NCI-H2227 (cell line): ENCODE measurements around the gene CDK2AP2.
A peak's percentile ranks its signal among the peaks of the same experiment; 100 is the strongest.
"Not testable (repeated sequence)": the region's sequence is repeated elsewhere in the genome, so short reads cannot be mapped to it uniquely, and the experiment has no call there.

Experiments used
- DNase-seq: peaks from one replicate; lab custom pipeline; 2025; ENCODE audit not compliant: unreplicated experiment; lab: John Stamatoyannopoulos, UW

CDK2AP2 gene

DNA sequence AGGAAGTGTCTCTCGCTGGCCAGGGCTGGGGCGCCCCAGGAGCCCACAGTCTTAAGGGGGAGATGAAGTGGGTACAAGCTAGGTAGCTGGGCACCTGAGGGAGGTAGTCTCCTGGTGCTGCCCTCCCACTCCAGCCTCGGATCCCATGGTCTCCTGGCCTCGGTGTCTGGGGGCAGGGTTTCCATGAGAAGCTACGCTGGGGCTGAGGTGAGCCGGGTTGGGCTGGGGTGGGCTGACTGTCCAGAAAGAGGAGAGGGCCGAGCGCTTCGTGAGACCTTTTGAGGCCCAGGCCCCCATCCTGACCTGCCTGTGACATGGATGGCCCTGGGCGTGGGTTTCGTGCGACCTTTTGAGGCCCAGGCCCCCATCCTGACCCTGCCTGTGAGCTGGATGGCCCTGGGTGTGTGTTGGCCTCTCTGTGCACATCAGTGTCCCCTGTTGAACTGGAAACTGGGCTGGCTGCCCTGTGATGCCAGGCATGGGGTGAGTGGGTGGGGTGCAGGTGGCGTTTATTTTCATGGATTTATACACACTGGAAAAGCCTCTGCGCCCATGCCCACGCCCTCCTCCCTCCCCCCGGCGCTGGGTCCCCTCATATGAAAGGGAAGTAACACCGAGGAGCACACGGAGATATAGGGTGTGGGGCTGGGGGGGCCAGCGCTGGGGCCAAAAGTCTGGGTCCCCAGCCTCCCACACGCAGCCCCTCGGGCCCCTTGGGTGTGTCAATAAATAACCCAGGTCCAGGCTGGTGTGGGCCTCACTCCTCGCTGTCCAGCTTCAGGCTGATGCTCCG lies 16.5 kb downstream of the CDK2AP2 start:
- no peak for DNase-seq

DNA sequence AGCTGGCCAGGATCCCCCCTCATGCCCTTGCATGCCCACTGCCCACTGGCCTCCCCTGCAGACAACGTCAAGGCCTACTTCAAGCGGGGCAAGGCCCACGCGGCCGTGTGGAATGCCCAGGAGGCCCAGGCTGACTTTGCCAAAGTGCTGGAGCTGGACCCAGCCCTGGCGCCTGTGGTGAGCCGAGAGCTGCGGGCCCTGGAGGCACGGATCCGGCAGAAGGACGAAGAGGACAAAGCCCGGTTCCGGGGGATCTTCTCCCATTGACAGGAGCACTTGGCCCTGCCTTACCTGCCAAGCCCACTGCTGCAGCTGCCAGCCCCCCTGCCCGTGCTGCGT lies 17.3 kb downstream of the CDK2AP2 start:
- no peak for DNase-seq

DNA sequence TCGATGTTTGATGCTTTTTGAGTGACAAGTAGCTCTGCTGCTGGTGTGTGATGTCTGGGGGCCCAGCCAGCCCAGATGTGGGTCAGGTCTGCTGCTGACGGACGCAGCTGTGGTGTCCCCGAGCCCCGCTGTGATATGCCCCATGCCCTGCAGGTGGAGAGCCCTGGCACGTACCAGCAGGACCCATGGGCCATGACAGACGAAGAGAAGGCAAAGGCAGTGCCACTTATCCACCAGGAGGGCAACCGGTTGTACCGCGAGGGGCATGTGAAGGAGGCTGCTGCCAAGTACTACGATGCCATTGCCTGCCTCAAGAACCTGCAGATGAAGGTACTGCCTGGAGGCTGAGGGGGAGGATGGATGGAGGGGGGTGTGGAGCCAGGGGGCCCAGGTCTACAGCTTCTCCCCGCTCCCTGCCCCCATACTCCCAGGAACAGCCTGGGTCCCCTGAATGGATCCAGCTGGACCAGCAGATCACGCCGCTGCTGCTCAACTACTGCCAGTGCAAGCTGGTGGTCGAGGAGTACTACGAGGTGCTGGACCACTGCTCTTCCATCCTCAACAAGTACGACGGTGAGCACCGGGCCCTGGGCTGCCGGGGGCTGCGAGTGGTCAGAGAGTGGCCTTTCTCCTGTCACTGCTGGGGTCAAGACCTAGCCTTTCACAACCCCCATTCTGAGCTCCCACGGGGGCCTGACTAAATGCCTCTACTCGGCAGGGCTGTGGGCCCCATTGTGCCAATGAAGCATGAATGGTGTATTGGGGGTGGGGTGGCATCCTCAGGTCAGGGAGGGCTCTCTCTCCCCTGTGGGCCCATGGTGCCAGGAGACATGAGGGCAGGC lies 17.9 kb downstream of the CDK2AP2 start:
- no peak for DNase-seq

DNA sequence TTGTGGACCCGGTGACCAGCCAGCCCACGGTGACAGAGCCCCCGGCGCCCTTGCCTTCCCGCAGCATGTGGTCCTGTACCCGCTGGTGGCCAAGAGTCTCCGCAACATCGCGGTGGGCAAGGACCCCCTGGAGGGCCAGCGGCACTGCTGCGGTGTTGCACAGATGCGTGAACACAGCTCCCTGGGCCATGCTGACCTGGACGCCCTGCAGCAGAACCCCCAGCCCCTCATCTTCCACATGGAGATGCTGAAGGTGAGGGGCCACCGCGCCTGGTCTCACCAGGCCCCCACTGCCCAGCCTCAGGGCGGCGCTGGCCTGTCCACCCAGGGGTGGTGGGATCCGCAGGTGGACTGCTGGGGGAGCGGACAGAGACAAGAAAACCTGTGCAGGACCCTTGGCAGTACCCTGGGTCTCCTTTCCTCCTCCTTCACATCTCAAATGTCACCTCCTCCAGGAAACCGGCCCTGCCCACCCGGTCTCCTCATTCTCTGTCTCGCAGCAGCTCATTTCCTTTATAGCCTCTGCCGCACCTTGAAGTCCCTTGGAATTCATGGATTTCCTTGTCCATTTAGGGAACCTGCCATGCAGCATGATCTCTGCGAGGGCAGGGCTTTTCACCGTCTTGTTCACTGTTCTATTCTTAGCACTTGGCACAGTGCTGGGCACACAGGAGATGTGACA lies 18.6 kb downstream of the CDK2AP2 start:
- no peak for DNase-seq

DNA sequence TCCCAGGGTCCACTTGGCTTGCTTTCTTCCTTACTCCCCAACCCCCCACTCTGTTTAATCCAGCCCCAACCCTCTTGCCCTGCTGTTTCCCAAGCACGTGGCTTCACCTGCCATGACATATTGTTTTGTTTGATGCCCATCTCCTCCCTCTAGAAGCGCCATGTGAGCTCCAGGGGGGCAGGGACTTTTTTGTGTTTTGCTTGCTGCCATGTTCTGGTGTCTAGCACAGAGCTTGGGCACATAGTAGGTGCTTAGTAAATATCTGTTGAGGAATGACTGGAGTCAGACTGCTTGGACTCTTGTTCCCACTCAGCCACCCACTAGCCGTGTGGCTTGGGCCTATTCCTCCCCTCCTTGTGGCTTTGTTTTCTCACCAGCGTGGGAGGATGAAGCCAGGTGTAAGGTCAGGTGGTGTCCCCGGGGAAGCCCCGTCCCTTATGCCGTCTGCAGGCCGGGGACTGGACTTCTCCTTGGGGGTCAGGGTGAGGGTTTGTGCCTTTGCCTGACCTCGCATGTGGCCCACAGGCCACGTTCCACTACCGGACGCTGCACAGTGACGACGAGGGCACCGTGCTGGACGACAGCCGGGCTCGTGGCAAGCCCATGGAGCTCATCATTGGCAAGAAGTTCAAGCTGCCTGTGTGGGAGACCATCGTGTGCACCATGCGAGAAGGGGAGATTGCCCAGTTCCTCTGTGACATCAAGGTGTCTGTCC lies 21.3 kb downstream of the CDK2AP2 start:
- DNase-seq: no peak

DNA sequence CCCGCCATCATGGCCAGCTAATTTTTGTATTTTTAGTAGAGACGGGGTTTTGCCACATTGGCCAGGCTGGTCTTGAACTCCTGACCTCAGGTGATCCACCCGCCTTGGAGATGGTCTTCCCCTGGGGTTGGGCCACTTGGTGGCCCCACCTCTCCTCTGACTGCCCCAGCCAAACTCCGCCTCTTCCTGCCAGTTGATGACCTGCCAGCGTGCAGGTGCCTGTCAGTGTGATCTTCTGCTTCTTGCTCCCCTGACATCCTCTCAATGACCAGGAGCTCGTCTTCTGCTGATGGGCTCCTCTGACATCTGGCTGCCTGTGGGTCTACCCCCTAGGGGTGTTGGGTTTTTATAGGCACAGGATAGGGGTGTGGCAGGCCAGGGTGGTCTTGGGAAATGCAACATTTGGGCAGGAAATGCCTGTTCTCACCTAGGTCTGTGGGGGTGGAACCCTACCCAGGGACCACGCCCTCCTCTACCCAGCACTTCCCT lies 22.0 kb downstream of the CDK2AP2 start:
- DNase-seq: not testable (repeated sequence)

DNA sequence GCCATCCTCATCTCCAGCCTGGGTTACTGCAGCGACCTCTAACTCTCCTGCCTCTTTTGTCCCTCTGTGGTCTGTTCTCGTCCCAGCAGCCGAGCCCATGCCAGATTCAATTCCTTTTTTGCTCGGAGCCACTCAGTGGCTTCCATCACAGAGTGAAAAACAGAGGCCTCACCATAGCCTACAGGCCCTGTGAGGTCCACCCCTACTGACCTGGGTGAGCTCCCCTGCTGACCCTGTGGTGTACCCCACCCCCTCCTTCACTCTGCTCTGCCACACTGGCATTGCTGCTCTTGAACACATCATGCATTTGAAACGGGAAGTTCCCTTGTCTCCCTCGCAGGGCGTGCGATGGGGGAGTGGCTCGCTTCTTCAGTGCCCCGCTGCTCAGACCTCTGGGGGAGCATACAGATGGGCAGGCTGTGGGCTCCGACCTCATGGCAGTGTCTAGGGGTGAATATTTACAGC lies 23.1 kb downstream of the CDK2AP2 start:
- DNase-seq: no peak

DNA sequence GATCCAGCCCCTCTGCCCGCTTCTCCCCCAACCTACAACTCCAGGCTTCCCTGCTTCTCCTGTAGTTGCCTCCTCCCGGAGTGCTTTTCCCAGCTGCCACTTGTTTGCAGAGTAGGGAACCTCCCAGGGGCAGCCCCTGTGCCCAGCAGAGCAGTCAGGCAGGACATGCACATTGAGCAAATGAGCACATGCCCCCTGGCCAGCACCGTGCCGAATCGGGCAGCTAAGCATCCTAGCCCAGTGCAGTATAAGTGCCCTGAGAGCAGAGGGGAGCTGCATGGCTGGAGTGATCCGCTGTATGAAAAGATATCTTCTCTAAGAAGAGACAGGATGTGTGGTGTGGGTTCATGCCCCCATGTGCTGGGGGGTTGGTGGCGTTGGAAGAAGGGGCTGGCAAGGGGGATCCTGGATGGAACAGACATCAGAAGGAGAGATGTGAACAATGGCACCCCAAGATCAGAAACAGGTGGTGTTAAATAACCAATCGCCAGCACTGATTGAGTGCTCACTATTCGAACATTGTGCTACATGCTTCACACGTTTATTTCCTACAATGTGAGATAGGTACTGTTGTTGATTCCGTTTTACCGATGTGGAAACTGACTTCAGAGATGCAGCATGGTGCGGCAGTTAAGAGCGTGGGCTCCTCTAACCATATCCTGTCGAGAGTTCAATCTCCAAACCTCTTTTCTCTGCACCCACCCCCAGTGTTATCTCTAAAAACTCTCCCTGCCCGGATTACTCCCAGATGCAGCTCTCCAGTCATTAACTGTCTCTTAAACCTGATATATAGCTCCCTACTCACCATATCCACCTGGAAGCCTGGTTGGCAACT lies 23.9 kb downstream of the CDK2AP2 start:
- no peak for DNase-seq

DNA sequence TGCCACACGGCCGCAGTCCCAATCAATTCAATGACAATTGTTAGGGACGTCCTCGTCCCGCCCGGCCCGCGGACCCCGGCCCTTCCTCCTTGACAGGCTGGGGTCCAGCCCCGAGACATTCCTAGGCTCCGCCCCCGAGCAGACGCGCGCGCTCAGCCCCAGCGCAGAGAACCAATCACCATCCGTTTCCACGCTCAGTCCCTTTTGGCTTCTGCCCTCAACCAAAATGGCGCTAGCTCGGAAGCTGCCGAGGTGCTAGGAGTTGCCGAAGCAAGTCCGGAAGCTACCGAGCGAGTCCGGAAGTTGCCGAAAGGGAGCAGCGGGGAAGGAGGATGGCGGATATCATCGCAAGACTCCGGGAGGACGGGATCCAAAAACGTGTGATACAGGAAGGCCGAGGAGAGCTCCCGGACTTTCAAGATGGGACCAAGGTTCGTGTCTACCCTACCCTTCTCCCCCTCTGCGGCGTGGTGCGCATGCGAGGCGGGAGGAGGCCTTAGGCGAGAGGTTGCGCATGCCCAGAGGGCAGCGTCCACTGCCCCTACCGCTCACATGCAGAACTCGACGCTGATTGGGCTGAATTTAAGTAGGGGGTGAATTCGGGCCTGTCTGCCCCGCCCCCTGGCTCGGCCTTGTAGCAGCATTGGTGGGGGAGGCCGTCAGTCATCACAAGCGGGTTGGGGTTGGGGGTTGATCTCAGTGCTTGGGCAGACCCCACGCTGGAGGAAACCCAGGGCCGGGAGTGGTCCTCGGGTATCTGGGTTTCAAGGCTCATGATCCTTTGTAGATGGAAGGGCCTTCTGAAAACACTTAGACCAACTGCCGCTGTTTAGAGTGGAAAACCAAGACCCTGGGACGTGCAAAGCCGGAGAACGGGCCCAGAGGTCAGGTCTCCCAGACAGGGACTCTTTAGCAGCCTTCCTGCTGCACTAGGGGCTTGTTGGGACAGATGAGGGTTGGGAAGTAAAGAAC lies 24.8 kb downstream of the CDK2AP2 start, which contains the start of gene AIP:
Gene AIP, plus strand, starts transcription at position 200 of the 972 bp plus-strand sequence. Its CDS starts 133 bp downstream, at position 333.
- DNase-seq: peak; percentile 99

DNA sequence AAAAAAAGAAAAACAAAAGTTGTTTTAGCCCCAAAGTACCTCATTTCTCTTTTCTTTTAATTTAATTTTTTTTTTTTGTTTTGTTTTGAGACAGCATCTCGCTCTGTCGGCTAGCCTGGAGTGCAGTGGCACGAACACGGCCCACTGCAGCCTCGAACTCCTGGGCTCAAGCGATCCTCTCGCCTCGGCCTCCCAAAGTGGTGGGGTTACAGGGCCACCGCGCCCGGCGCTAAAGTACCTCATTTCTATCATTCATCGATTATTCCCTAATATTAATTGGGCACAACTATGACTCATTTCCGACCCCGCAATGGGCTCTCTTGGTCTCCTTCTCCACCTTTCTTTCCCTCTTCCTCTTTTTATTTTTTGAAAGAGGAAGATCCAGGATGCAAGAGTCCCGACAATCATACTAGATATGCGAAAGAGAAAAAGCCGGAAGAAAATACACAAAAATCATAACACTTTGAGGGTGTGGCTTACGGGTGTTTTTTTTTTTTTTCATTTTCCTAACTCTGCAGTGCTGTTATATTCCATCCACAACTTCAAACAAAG lies 25.6 kb downstream of the CDK2AP2 start:
- DNase-seq: no peak

DNA sequence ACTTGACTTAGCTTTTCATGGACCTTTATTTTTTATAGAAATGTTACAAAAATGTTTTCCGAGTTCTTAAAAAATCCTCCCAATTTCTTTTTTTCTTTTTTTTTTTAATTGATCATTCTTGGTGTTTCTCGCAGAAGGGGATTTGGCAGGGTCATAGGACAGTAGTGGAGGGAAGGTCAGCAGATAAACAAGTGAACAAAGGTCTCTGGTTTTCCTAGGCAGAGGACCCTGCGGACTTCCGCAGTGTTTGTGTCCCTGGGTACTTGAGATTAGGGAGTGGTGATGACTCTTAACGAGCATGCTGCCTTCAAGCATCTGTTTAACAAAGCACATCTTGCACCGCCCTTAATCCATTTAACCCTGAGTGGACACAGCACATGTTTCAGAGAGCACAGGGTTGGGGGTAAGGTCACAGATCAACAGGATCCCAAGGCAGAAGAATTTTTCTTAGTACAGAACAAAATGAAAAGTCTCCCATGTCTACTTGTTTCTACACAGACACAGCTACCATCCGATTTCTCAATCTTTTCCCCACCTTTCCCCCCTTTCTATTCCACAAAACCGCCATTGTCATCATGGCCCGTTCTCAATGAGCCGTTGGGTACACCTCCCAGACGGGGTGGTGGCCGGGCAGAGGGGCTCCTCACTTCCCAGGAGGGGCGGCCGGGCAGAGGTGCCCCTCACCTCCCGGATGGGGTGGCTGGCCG lies 30.5 kb downstream of the CDK2AP2 start:
- DNase-seq: not testable (repeated sequence)

DNA sequence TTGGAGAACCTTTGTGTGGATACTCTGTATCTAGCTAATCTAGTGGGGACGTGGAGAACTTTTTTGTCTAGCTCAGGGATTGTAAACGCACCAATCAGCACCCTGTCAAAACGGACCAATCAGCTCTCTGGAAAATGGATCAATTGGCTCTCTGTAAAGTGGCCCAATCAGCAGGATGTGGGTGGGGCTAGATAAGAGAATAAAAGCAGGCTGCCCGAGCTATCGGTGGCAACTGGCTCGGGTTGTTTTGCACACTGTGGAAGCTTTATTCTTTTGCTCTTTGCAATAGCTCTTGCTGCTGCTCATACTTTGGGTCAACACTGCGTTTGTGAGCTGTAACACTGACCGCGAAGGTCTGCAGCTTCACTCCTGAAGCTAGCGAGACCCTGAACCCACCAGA lies 31.3 kb downstream of the CDK2AP2 start:
- DNase-seq: not testable (repeated sequence)

DNA sequence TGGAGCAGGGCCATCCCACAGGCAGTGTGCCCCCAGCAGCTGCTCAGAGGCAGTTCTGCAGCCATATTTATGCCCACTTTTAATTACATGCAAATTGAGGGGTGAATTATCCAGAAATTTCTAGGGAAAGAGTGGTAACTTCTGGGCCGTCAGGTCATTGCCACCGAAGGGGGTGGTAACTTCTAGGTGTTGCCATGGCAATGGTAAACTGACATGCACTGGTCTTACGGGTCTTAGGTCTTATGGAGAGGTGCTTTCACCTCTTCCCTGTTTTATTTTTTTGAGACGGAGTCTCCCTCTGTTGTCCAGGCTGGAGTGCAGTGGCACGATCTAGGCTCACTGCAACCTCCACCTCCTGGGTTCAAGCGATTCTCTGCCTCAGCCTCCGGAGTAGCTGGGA lies 35.1 kb downstream of the CDK2AP2 start:
- no peak for DNase-seq

DNA sequence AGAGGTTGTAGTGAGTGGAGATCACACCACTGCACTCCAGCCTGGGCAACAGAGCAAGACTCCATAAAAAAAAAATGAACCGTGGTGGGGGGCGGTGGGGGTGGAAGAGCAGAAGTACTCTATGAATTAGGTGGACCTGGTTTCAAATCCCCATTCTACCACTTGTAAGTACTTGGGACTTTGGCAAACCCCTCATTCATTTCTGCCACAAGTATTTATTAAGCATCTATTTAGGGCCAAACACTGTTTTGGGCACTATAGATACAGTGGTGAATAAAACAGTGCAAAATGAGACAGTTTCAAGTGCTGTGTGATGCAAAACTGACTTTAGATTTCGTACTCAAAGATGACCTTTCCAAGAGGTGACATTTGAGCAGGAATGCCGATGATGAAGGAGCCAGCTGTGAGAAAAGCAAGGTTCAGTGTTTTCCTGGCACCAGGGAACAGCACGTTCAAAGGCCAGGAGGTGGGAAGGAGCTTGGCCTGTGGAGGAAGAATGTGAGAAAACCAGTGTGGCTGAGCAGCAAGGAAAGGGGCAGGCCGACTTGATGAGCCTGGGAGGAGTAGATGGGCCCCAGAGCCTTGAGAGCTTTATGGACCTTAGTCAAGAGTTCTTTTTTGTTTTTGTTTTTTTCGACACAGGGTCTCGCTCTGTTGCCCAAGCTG lies 37.5 kb downstream of the CDK2AP2 start:
- DNase-seq: no peak

DNA sequence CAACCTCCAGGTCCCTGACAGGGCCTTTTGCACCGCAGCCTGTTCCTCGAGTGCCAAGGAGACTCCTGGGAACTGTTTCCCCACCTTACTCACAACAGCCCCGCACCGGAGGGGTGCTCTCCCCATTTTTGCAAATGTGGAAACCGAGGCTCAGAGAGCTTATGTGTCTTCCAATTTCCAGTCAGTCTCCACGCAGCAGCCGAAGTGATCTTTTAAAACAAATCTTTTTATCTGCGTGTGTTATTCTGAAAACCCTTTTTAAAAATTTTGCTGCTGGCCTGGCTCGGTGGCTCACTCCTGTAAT lies 38.5 kb downstream of the CDK2AP2 start:
- no peak for DNase-seq

DNA sequence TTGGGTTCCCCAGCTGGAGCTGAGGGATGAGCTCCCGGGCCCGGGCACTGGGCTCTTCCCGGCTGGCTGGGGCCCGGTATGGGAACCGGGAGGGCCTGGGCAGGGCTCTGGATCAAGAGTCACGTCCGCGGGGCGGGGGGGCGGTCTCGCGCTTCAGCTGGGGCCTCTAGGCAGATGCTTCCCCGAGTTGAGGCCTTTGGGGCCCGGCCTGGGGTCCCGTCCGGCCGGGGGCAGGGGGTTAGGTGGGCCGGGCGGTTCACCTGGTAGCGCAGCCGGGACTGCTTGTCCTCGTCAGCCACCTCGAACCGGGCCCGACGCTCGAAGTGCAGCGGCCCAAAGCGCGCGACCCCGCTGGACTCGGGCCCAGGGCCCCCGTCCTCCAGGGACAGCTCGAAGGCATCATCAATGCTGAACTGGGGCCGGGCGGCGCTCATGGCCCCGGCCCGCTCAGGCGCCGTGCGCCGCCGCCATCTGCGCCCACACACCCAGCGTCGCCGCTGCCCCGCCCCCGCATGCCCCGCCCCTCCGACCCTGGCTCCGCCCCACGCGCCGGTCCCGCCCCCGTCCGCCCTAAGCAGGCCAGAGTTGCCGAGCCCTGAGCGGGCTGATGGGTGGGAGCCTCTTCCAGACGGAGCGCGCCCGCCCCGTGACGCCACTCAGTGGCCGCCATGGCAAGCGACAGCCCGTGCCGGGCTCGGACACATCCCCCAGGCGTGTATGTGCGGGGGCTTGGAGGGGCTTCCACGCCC lies 39.0 kb downstream of the CDK2AP2 start, which contains the start of gene TMEM134:
Gene TMEM134, minus strand, starts transcription at position 493 of the 749 bp plus-strand sequence. Its CDS starts 59 bp downstream, at position 434.
- peak; percentile 95 for DNase-seq

DNA sequence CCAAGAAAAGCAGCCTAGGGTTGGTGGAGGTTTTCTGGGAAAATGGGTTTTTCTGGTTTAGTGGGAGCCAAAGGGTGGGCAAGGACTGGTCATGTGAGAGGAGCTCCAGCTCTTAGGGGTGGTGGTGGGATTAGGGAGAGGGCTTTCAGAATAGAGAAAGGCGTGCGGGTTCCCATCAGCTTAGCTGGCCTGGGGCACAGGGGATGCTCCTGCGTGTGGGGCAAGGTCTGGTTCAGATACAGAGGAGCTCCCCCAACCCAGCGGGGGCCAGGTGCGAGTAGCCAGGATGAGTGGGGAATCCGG lies 39.6 kb downstream of the CDK2AP2 start:
- DNase-seq: no peak
